IMR-90 (cell line): ENCODE data around the gene SLC2A13.
A peak's percentile ranks its signal among the peaks of the same experiment; 100 is the strongest.

ENCODE experiments used
- CHD1 ChIP-seq: IDR thresholded peaks from 2 replicates; pipeline ENCODE4 v1.6.1; 2012; ENCODE audit warnings: low read depth, low read length, improper control_type of control experiment
- MAFK ChIP-seq: IDR thresholded peaks from 2 replicates; pipeline ENCODE4 v1.6.1; 2012; ENCODE audit warnings: low read depth, low read length, improper control_type of control experiment
- MAZ ChIP-seq: IDR thresholded peaks from 2 replicates; pipeline ENCODE4 v1.6.1; 2012; ENCODE audit warnings: low read depth, mild to moderate bottlenecking, low read length, improper control_type of control experiment, moderate library complexity, borderline replicate concordance
- MXI1 ChIP-seq: IDR thresholded peaks from 2 replicates; pipeline ENCODE4 v1.6.1; 2012; ENCODE audit warnings: low read depth, mild to moderate bottlenecking, low read length, moderate library complexity, borderline replicate concordance
- NFE2L2 ChIP-seq: fragments of 150-350 bp; IDR thresholded peaks from 2 replicates; pipeline ENCODE4 v1.6.1; 2016; ENCODE audit warnings: low read depth, mild to moderate bottlenecking, low read length
- POLR2A ChIP-seq: IDR thresholded peaks from 2 replicates; pipeline ENCODE4 v1.6.1; 2012; ENCODE audit warnings: mild to moderate bottlenecking, low read depth, low read length
- RAD21 ChIP-seq: IDR thresholded peaks from 2 replicates; pipeline ENCODE4 v1.6.1; 2012; ENCODE audit warnings: low read length, improper control_type of control experiment
- RCOR1 ChIP-seq: IDR thresholded peaks from 2 replicates; pipeline ENCODE4 v1.6.1; 2012; ENCODE audit warnings: mild to moderate bottlenecking, low read length, improper control_type of control experiment; ENCODE audit not compliant: insufficient replicate concordance
- RFX5 ChIP-seq: IDR thresholded peaks from 2 replicates; pipeline ENCODE4 v1.8.0; 2012; ENCODE audit warnings: low read depth, mild to moderate bottlenecking, low read length, moderate library complexity
- SMC3 ChIP-seq: fragments of 150-350 bp; IDR thresholded peaks from 2 replicates; pipeline ENCODE4 v1.6.1; 2016; ENCODE audit warnings: low read depth, mild to moderate bottlenecking, antibody characterized with exemption, low read length, moderate library complexity
- USF2 ChIP-seq: fragments of 150-350 bp; IDR thresholded peaks from 2 replicates; pipeline ENCODE4 v1.6.1; 2017; ENCODE audit warnings: mild to moderate bottlenecking, antibody characterized with exemption, low read length, low read depth
- TF ChIP-seq, protein P1 (sequence below): conservative IDR thresholded peaks from 2 replicates; pipeline ENCODE4 v1.5.1; 2012; ENCODE audit warnings: mild to moderate bottlenecking, low read depth, low read length, improper control_type of control experiment
- TF ChIP-seq, protein P2 (sequence below): fragments of 150-350 bp; IDR thresholded peaks from 2 replicates; pipeline ENCODE4 v1.6.1; 2016; ENCODE audit warnings: low read depth, mild to moderate bottlenecking, low read length, moderate library complexity, borderline replicate concordance

GRCh38 chr12:40054555-40055227 lies 51.2 kb downstream of the SLC2A13 start:
- TF ChIP-seq POLR2A (no peak), RFX5 (no peak), RCOR1 (no peak), CHD1 (no peak), MAZ (no peak), USF2 (no peak), RAD21 (0 out of 2 replicates have a peak, but pooled peaks have one; percentile 1), MXI1 (no peak), MAFK (peak; percentile 32; the same call in 1 of the 2 replicates), NFE2L2 (no peak), SMC3 (no peak)
- TF ChIP-seq, protein P1, sequence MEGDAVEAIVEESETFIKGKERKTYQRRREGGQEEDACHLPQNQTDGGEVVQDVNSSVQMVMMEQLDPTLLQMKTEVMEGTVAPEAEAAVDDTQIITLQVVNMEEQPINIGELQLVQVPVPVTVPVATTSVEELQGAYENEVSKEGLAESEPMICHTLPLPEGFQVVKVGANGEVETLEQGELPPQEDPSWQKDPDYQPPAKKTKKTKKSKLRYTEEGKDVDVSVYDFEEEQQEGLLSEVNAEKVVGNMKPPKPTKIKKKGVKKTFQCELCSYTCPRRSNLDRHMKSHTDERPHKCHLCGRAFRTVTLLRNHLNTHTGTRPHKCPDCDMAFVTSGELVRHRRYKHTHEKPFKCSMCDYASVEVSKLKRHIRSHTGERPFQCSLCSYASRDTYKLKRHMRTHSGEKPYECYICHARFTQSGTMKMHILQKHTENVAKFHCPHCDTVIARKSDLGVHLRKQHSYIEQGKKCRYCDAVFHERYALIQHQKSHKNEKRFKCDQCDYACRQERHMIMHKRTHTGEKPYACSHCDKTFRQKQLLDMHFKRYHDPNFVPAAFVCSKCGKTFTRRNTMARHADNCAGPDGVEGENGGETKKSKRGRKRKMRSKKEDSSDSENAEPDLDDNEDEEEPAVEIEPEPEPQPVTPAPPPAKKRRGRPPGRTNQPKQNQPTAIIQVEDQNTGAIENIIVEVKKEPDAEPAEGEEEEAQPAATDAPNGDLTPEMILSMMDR = no peak
- TF ChIP-seq, protein P2, sequence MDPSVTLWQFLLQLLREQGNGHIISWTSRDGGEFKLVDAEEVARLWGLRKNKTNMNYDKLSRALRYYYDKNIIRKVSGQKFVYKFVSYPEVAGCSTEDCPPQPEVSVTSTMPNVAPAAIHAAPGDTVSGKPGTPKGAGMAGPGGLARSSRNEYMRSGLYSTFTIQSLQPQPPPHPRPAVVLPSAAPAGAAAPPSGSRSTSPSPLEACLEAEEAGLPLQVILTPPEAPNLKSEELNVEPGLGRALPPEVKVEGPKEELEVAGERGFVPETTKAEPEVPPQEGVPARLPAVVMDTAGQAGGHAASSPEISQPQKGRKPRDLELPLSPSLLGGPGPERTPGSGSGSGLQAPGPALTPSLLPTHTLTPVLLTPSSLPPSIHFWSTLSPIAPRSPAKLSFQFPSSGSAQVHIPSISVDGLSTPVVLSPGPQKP = no peak
